Measurements from ENCODE around the gene RPN1.
"Not testable (repeated sequence)": the region's sequence is repeated elsewhere in the genome, so short reads cannot be mapped to it uniquely, and the experiment has no call there.

RPN1 gene

DNA sequence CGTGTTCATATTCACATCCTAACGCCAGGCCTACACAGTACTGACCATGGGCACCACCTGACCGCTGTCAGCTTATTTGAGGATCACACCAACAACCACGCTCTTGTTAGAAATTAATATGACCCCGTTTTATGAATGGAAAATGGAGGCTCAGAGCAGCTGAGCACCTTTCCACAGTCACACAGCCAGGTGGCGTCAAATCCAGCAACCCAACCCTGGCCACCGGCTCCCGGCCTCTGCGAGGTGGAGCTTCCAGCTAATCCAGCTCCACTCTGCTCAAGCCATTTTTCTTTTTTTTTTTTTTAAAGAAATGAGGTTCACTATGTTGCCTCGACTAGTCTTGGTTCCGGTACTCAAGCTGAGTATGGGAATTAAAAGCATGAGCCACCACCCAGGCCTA is 41.3 kb downstream of the RPN1 start:
- DNase-seq (ENCODE audit: low read depth), result no peak

DNA sequence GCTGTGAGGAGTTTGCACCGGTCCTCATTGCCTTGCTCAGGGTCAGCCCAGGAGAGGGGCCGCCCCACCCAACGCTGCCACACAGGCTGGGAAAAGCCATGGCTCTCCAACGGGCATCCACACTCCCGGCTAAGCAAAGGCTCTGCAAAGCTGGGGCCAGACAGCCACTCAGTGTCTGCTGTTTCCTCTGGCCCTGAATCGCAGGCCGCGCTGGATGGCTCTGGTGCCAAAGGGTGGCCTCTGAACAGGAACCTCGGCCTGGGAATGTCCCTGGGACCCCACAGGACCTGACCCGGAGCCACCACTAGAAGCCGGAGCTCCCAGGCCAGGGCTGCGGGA is 42.9 kb downstream of the RPN1 start:
- no peak for DNase-seq (ENCODE audit: low read depth)

DNA sequence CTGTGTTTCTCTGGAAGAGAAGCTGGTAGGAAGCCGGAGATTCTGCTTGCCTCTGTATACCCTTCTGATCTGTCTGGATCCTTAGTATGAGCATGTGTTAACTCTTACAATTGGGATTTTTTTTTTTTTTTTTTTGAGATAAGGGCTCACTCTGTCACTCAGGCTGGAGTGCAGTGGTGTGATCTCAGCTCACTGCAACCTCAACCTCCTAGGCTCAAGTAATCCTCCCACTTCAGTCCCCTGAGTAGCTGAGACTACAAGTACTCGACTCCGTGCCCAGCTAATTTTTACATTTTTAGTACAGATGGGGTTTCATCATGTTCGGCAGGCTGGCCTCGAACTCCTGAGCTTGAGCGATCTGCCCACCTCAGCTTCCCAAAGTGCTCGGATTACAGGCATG is 44.5 kb downstream of the RPN1 start:
- no peak for DNase-seq (ENCODE audit: low read depth)

DNA sequence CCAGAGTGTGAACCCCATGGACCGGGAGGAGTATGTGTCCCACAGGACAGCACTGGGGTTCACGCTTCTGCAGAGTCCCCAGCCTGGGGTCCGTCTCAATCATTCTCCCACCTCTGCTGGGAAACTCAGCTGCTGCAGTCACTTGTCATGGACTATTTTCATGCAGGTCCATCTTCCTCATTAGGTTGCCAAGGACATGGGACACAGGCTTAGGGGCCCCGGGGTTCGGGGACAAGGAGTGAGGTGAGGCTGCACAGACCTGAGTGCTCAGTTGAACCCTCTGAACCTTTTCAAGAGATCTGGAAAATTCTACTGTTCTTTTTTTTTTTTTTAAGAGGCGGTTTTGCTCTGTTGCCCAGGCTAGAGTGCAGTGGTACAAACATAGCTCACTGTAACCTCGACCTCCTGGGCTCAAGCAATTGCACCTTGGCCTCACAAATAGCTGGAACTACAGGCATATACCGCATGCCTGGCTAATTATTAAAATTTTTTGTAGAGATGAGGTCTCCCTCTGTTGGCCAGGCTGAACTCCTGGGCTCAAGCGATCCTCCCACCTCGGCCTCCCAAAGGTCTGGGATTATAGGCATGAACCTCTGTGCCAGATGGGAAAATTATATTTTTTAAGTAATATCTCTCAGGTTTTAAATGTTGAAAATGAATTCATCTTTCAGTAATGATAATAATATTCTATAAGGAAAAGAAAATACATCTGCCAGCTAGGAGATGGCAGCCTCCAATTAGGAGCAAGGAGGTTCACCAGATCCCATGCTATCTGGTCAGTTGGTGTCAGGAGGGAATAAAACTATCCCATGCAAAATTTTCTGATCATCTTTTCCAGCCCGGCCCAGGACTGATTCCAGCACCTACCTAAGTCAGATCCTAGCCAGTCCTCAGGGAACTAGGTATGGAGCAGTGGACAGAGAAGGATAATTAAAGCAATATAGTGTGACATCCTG is 45.2 kb downstream of the RPN1 start:
- DNase-seq (ENCODE audit: low read depth), result no peak

DNA sequence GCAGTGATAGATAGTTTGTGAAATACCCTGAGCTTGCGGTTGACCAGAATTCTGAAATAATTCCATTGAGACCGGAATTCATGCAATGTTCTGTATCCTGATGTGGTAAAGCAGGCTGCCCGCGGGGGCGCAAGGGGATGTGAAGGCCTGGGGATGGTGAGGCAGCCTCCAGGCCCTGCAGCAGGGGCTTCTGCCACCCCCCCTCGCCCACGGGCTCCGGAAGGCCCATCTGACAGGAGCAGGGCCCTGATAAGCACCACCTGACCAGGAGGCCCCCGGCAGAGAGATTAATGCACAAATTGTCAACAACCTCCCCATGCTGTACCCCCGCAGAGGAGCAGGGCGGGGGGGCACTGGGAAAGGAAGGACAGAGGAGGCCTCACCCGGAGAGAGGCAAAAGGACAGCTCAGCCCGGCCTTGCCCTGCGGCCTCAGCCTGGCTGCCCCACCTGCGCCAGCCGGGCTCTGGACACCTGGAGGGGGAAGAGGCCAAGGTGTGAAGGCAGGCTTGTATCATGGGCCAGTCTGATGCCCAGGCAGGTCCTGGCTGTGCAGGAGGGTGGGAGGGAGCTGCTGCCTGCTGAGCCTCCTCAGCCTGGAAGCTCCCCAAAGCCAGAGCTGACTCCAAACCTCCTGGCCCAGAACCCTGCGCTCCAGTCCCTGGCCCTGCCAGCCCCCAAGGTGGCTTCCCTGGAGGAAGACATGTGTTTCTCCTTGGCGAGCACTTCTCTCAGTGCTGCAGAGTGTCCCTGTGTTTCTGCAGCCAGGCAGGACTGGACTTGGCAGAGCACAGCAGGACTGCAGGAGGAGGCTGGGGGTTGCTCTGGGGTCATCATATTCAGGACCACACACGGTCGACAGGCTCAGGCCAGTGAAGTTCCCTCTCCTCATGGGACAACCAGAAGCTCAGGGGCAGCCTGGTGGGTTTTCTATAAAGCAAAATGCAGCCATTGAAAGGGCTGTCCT is 46.5 kb downstream of the RPN1 start:
- DNase-seq (ENCODE audit: low read depth), result no peak

DNA sequence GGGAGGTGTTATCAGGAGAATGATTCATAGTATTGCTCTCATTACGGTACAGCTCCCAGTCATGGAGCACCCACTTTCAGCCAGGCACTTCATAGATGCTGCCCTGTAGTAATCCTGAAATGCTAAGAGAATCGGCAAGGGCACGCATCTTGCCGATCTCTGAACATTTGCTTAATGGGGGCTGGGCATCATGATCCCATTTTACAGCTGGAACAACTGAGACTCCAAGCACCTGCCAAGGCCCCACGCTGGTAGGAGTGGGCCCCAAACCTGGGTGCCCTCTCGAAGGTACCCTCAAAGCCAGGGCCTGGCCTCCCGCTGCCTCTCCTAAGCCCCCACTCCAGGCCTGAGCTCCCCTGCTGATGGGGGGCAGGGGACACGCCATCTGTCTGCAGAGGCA is 47.3 kb downstream of the RPN1 start:
- no peak for DNase-seq (ENCODE audit: low read depth)

DNA sequence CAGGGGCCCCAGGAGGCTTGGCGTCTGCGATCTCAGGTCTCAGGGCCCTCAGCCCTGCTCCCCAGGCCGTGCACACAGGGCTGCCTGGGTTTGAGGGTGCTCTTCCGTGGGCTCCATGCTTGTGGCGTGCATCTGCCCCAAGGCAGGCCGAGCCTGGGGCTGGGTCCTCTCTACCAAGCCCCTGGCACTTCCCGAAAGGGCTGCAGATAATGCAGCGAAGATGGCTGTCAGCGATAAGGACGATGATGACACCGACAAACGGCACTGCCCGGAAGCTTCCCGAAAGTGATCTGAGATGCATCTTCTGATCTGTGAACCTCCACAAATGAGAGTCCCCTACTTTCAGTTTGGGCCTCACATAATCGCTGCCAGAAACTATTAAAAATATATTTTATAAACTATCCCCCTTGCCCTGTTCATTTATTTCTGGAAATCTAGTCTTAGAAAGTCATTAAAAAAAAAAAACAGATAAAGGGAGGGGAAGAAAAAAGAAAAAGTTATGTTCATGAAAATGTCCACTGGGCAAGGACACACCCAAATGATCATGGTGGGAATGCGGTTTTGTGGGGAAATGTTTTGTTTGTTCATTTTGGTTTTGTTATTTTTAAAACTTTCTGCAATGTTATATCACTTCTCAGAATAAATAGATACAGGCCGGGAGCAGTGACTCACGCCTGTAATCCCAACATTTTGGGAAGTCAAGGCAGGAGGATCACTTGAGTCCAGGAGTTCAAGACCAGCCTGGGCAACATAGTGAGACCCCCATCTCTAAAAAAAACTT is 51.5 kb downstream of the RPN1 start:
- DNase-seq (ENCODE audit: low read depth), result no peak

DNA sequence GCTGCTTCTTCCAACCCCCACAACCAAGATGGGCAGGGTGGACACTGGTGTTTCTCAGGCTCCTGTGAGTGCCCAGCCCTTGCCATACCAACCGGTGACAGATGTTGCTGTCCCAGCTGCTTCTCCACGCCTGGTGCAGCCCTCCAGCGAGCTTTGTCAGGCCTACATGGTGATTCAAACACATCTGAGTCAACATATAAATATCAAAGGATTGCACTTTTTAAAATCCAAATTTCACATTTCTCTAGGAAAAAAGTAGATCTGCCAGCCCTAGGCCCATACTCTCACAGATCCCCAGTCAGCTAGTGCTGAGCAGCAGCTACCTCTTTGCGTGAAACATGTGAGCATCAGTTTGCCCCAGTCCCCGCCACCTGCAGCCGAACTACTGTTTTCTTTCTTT is 52.7 kb downstream of the RPN1 start:
- DNase-seq (ENCODE audit: low read depth), result no peak

DNA sequence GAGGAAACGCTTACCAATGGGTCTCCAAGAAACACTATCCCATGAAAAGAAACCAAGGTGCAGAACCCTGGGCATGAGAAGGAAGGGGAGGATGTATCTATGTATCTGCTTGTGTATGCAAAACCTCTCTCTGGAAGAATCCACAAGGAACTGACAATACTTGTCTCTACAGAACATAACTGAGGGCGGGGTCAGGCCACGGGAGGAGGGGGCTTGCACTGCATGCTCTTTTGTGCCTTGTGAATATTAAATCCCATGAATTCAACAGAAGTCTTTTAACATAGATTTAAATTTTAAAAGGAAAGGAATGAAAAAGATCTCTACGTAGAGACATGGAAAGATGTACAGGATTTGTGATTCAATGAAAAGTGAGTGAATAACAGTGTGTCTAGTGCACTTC is 57.8 kb downstream of the RPN1 start:
- DNase-seq (ENCODE audit: low read depth), result no peak

DNA sequence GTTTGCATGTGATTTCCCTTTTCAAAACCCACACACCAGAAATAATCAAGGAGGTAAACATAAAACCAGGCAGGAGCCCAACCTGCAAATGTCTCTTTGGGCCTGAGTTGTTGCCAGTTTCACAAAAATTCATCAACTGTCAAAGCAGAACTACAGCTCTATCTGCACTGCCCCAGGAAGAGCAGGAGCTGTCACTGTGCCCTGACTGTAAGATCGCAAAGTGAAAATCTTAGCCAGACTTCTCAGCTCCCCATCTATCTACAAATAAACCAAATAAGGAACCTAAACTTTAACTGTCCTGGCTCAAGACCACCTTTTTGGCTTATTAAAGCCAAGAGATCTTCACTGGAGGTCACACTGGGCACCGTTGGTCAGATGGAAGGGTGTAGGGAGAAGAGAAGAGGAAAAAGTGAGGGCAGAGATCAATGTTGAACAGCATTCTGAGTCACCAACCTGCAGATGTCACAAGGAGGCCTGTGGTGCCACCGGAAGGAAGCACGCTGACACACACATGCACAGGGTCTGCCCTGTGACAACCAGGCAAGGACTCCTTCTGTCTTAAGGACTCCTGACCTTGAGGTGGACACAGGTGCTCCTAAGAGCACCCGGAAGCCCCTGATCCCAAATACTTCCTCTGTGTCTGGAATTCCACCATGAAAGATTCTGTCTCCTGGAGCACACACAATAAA is 58.7 kb downstream of the RPN1 start:
- DNase-seq (ENCODE audit: low read depth), result no peak

DNA sequence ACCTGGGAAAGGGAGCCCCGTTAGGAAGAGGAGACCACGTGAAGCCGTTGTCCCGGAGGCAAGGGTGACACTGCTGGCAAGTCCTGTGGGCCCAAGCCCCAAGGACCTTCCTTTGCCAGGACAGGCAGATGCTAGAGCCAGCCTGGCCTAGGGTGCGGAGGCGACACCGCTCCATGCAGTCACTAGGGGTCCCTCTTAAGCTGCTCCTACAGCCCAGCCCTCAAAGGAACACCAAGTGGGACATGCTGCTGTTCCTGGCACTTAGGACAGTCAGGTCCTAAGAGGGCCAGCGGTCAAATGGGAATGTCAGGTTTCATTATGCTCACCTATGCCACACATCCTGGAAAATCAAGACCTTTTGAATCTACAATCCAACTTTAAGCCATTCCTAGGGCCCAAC is 59.7 kb downstream of the RPN1 start:
- DNase-seq (ENCODE audit: low read depth), result no peak

DNA sequence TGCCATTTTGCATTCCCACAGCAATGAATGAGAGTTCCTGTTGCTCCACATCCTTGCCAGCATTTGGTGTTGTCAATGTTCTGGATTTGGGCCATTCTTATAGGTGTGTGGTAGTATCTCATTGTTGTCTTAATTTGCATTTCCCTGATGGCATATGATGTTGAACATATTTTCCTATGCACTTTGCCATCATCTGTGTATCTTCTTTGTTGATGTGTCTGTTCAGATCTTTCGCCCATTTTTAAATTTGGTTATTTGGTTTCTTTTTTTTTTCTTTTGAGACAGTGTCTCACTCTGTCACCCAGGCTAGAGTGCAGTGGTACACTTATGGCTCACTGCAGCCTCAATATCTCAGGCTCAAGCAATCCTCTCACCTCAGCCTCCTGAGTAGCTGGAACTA is 60.6 kb downstream of the RPN1 start:
- DNase-seq (ENCODE audit: low read depth), result not testable (repeated sequence)

DNA sequence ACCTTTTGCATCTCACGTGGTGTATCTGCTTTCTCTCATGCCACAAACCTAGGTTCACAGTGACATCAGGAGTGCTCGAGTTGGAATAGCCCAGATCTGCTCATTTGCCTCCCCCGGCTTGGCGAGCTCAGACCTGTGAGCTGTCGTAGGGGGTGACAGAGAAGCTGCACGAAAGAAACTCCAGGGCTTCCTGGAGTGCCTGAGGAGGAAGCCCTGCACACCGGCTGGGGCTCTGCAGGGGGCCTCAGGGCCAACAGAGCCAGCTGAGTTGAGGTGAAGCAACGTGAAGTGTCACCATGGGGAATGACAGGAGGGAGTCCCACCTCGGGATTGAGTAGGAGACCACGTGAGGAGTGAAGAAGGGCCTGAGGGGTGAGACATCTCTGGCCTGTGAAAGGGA is 62.5 kb downstream of the RPN1 start:
- no peak for DNase-seq (ENCODE audit: low read depth)

DNA sequence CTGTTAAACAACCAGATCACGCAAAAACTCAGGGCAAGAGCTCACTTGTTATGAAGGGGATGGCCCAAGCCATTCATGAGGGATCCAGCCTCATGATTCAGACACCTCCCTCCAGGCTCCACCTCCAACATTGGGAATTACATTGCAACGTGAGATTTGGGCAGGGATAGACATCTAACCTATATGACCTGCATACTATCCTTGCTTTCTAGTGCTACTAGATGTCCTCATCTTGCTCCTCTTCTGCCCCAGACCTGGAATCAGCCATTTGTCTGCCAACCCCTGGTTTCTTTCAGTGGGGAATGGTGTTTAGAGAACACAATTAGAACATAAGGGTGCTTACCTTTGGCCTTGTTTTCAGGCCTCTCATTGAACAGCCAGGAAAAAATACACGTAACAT is 63.2 kb downstream of the RPN1 start:
- DNase-seq (ENCODE audit: low read depth), result no peak

DNA sequence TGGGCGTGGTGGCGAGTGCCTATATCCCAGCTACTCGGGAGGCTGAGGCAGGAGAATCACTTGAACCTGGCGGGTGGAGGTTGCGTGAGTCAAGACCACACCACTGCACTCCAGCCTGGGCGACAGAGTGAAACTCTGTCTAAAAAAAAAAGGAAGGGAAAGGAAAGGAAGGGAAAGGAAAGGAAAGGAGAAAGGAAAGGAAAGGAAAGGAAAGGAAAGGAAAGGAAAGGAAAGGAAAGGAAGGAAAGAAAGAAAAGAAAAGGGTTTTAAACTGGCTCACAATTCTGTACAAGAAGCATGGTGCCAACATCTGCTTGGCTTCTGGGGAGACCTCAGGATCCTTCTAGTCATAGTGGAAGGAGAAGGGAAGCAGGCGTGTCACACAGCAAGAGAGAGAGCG is 63.7 kb downstream of the RPN1 start:
- DNase-seq (ENCODE audit: low read depth), result not testable (repeated sequence)

DNA sequence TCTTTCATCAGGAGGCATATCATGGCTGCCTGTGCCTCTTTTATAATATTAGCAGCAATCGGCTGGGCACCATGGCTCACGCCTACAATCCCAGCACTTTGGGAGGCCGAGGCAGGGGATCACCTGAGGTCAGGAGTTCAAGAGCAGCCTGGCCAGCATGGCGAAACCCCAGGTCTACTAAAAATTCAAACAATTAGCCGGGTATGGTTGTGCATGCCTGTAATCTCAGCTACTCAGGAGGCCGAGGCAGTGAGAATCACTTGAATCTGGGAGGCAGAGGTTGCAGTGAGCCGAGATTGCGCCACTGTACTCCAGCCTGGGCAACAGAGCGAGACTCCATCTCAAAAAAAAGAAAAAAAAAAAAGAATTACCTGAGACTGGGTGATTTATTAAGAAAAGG is 64.2 kb downstream of the RPN1 start:
- DNase-seq (ENCODE audit: low read depth), result not testable (repeated sequence)

DNA sequence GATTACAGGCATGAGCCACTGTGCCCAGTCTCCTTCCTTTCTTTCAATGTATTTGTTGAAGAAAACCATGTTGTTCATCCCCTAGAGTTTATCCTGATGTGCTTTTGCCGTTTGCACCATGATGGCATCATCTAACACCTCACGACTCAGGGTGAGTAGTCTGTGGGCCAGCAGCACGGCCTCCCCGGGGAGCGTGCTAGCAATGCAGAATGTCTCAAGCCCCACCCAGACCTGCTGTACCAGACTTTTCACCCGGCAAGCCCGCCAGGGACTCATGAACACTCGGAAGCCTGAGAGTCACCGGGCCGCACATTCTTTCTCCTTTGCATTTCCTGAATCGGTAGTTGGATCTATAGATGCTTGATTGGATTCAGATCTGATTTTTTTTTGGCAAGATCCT is 64.6 kb downstream of the RPN1 start:
- no peak for DNase-seq (ENCODE audit: low read depth)

DNA sequence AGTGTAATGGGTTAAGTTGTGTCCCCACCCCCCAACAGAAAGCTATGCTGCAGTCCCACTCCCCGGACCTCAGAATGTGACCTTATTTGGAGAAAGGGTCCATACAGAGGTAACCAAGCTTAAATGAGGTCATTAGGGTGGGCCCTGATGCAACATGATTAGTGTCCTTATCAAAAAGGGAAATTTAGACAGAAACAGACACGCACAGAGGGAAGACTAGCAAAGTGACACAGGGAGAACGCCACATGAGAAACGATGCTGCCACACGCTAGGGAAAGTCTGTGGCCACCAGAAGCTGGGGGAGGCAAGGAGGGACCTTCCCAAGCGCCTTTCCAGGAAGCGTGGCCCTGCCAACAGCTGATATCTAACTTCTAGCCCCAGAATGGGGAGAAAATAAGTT is 65.4 kb downstream of the RPN1 start:
- no peak for DNase-seq (ENCODE audit: low read depth)

DNA sequence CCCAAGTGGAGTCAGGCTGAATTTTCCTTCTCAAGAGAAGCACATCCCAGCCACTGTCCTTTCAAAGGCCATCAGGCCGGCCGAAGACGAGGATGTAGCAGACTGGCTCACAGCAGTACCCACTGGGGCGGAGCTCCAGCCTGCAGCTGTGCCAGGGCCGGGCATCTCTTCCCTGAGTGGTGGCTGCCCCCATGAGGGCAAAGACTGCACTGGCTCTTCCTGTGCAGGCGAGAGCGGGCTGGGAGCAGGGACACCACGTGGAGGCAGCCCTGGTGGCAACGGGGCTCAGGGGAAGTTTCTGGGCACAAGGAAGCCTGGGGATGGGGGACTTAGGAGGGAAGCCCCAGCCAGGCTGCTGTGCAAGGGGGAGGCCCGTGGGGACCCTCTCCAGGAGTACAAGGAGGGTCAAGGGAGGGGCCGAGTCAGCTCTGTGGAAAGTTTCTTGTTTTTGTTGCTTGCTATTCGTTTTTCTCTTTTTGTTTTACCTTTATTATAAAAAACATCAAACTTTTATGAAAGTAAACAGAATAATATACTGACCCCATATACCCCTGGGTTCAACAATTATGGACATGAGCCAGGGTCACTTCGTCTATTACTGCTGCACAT is 66.1 kb downstream of the RPN1 start:
- no peak for DNase-seq (ENCODE audit: low read depth)

DNA sequence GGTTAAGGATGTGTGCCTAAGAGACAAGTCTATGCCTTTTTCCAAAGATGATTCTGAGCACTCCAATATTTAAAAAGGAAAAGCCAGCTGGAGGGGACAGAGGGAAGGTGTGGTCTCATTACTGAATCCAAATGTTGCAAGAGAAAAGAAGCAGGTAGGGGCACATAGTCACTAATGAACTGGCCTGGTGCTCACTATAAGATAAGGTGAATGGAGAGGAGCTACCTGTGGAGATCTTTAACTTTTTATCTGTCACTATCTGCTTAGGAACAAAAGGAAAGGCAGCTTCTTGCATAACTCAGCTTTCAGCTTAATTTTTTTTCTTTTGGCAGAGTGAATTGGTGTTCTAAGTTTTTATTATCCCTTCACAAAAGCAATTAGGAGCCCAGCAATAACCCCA is 69.1 kb downstream of the RPN1 start:
- no peak for DNase-seq (ENCODE audit: low read depth)

DNA sequence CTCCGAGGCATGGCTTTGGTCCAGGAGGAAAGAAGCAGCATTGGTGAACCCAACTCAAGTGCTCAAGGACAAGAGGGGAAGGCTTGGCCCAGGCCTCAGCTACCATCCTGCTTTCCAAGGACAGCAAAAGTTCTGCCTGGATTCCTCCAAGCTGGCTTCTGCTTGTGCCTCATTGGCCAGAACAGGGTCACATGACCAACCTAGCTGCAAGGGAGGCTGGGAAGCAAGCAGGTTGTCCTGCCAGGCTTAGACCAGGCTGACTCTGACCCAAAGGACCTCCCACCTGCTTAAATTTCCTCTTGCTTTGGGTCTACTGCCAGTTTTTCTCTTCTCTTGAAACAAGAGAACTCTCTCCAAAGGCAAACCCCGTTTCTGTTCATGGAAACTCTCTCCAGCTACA is 70.7 kb downstream of the RPN1 start:
- no peak for DNase-seq (ENCODE audit: low read depth)

Data from stimulated activated CD8-positive, alpha-beta memory T cell treated with anti-CD3 and anti-CD28 coated beads, Interleukin-15, amount 100 ng/mL, for 1 hour (primary cell).